AG10803 (cell line): ENCODE measurements around the gene TGOLN2.

Source experiments
- DNase-seq: peaks from one replicate; pipeline ENCODE4 v3.0.0; 2010; ENCODE audit warnings: low read depth
- H3K4me3 ChIP-seq: 2 replicates; pipeline ENCODE4 v1.5.1; 2011; ENCODE audit warnings: mild to moderate bottlenecking, low read length, control low read depth
- CTCF ChIP-seq: conservative IDR thresholded peaks from 2 replicates; pipeline ENCODE4 v1.5.1; 2011; ENCODE audit warnings: mild to moderate bottlenecking, low read length, control low read depth, inconsistent platforms

TGOLN2 gene

GRCh38 chr2:85327822-85328617, at the start of gene TGOLN2:
Gene TGOLN2, minus strand, starts transcription at chr2:85327989. Its CDS starts 27 bp downstream, at chr2:85327962.
- H3K4me3 ChIP-seq, result peak within 1 kb of the TSS; percentile 95
- peak; percentile 18; the same call in 1 of the 2 replicates for TF ChIP-seq CTCF
- peak; percentile 89 for DNase-seq

DNA sequence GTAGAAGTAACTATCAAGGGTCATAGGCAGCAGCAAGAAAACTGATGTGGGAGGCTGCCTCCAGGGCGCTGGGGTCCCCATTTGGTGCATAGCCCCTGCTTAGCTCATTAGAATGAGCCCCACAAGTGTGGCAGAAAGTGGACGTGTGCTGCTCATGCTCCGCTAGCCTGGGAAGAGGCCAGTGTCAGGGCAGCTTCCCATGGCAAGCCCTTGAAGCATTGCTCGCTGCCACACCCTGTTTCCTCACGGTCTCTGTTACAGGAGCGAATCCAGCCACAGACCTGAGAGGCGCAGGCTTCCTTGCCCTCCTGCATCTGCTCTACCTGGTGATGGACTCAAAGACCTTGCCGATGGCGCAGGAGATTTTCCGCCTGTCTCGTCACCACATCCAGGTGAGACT, 49.3 kb upstream of the TGOLN2 start:
- peak; percentile 28 for DNase-seq
- H3K4me3 ChIP-seq, result no peak overlapping the region
- no peak for TF ChIP-seq CTCF

DNA sequence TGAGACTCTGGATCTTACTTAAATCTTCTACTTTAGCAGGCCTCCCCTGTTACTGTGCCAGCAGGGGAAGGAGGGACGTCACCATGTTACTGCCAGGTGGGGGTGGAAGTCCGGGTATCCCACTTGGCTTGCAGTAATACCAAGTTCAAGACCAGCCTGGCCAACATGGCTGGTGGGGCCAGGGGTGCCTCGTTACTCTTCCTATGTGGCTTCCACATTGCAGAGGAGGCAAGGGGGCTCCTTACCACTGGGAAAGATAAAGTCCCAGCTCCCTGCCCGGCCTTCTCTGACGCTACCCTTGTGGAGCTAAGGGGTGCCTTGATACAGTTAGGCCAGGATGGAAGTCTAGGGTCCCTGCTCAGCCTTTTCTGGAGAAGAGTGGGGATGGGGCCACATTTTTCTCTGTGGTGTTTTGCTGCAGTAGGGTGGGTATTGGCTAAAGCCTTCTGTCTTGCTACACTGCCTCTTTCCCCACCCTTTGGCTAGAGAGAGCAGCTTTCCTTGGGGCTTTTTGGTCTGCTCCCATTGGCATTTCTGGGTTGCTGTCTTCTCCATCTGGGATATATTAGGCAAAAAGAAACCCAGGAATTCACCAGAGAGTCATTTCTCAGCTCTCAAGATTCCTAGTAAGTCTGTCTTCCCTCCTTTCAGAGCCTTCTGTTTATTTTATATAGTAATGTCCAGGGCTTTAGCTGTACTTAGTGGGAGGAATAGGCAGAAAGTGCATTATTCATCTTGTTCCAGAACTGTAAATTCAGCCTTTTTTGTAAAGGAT, 48.7 kb upstream of the TGOLN2 start:
- H3K4me3 ChIP-seq, result no peak overlapping the region
- no peak for TF ChIP-seq CTCF
- peak; percentile 85 for DNase-seq

- H3K4me3 ChIP-seq, result no peak overlapping the region
- TF ChIP-seq CTCF, result no peak
- DNase-seq, result no peak
Observed at GRCh38 chr2:85371045-85371444, 43.3 kb upstream of the TGOLN2 start.

- no peak overlapping the region for H3K4me3 ChIP-seq
- DNase-seq, result no peak
- no peak for TF ChIP-seq CTCF
Observed at GRCh38 chr2:85369500-85369899, 41.7 kb upstream of the TGOLN2 start.

DNA sequence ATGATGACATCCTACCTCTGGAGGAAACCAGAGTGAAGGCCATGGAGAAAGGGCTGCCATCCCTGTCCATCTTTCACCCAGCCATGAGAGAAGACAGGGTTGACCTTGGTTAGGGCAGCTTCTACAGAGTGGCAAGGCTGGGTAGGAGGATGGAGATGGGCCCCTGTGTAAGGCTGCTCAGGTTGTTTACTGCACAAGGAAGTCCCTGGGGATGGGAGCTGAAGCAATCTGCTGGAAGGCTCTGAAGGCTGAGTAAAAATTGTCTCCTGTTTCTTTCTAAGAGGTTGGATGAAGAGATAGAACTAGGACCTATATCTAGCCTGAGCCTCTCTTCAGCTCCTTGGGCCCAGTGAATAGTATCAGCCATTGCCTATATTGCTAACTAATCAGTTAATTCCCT, 41.1 kb upstream of the TGOLN2 start:
- no peak for DNase-seq
- TF ChIP-seq CTCF, result no peak
- H3K4me3 ChIP-seq, result no peak overlapping the region
